Stimulated activated CD8-positive, alpha-beta memory T cell treated with anti-CD3 and anti-CD28 coated beads, Interleukin-2, amount 100 ng/mL, for 1 hour (primary cell): Measurements from ENCODE around the gene IL18RAP.

ENCODE experiments used
- DNase-seq, 2 donors: peaks; one replicate each; pipeline ENCODE4 v3.0.0-alpha.2; 2020; ENCODE audit warnings: low read depth in 2 of 2

IL18RAP gene

DNA sequence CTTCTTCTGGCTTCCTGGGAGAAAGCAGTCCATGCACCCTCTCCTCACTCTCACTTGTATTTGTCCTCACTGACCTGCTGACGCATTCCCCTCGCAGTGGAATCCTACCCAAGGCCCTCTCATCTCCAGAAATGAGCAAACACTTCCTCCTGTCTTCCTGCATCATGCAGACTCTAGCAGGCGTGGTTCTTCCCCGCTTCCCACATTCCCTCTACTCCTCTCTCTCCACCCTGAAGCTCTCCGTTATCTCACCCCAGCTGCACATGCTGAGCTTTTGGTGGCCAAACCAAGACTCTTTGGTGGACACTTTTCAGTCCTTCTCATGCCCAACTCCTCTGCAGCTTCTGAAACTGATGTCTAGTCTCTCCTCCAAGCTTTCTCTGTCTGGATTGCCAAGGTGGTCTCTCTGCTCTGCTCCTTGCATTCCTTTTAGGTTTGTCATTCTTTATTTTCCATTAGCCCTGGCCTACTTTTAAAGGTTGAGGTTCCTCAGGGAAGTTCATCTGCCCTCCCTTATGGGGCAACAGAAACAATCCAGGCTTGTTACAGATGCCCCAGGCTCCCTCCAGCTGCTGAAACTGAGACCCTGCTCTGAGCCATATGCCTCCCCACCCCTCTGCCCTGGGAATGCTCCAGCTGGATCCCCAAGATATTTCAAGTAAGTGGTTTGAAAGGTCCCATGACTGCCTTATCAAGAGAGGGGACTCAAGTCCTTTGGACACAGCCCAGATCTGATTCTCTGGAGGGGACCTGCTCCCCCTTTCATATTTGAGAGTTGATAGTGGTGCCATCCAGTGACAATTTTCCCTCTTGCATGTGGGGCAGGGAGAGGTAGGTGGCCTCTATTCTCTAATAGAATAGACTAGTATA is 835 bp upstream of the IL18RAP start:
- DNase-seq, result no peak

DNA sequence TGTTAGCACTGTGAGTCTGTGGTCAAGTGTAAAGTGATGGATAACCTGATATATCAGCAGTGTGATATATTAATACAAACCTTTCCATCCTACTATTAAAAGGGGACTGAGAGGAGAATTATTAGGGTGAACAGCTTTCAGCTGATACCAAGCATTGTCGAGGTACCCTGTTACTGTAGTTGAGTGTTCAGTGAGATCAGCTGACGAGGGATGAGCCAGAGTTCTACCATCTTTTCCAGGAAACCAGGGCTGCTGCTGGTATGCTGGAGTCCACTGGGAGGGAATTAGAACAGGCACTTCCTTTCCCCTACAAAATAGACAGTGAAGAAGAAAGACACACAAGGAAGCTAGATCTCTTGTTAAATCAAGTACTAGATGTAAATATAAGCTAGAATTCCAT is 408 bp downstream of the IL18RAP start:
- no peak for DNase-seq

DNA sequence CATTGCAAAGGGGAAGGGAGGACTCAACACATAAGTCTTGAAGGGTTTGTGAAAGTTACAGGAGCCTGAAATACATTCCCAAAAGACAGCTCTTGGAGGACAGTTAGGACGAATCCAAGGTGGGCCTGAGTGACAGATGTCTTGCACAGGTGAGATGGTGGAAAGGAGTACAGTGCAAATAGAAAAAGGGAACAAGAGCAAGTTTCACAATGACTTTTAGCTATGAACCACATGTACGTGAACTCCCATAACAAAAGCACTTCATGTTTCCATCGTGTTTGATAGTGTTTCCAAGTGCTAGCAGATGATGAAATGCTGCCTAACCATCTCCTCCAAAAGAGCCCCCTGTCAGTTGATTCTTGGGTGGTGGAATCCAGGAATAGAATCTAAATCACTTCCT is 1.8 kb downstream of the IL18RAP start:
- DNase-seq, result no peak

DNA sequence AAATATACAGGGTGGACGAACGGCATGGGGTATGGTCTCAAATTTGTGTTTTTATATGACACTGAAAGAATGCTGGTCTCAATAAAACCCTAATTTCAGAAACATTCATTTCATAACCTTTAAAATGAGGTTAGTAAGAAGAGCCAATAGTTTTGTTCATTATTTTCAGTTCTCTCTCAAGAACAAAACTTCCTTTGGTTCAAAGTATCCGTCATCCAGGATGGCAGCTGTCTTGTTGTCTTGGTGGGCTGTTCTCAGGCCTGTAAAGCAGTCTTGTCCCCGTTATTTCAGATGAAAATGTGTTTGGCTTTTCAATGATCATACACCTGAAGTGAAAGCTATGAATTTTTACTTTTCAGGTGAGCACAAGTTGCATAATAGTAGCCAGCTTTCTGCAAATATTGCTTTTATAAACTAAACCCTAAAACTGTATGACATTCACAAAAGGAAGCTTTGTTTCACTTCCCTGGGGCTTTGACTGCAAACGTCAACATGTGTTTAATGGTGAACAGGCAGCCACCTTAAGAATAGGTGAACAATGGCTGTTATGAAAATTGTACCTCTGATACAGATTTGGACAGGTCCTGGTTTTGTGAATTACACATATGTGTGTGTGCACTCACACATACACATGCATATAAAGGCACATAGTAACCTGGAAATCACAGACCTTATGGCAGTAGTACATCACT is 2.6 kb downstream of the IL18RAP start:
- DNase-seq, result no peak

DNA sequence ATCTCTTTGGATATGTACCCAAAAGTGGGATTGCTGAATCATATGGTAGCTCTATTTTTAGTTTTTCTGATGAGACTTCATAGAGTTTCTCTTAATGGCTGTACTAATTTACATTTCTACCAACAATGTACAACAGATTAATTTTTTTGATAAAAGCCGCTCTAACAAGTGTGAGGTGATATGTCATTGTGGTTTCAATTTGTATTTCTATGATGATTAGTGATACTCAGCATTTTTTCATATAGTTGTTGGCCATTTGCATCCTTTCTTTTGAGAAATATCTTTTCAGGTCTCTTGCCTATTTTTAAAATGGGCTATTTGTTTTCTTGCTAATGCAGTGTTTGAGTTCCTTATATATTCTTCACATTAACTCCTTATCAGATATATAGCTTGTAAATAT is 4.3 kb downstream of the IL18RAP start:
- DNase-seq, result no peak

DNA sequence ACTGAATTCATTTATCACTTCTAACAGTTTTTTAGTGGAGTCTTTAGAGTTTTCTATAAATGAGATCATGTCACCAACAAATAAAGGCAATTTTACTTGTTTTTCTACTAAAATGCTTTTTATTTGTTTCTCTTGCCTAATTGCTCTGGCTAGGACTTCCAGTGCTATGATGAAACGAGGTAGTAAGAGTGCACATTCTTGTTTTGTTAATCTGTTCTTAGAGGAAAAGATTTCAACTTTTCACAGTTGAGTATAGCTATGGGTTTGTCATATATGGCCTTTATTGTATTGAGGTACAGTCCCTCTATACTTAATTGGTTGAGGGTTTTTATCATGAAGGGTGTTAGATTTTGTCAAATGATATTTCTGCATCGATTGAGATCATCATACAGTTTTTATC is 5.6 kb downstream of the IL18RAP start:
- no peak for DNase-seq

DNA sequence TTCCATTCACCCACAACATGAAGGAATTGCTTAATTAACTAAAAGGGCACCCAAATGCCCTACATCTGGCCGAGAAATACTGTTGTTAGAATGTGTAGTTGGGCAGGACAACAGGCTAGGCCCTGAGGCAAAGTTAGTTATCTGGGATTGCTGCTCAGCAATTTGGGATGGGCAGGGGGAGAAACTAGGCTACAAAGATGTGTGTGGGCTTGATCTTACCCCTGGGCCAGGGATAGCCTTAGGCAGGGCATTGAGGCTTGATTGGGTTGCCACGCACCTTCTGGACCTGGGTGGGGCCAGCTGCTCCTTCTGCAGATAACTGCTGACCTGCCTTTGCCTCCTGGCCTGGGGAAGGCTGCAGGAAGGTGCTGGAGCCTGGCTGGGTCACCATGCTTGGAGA is 9.4 kb downstream of the IL18RAP start:
- DNase-seq, result no peak

DNA sequence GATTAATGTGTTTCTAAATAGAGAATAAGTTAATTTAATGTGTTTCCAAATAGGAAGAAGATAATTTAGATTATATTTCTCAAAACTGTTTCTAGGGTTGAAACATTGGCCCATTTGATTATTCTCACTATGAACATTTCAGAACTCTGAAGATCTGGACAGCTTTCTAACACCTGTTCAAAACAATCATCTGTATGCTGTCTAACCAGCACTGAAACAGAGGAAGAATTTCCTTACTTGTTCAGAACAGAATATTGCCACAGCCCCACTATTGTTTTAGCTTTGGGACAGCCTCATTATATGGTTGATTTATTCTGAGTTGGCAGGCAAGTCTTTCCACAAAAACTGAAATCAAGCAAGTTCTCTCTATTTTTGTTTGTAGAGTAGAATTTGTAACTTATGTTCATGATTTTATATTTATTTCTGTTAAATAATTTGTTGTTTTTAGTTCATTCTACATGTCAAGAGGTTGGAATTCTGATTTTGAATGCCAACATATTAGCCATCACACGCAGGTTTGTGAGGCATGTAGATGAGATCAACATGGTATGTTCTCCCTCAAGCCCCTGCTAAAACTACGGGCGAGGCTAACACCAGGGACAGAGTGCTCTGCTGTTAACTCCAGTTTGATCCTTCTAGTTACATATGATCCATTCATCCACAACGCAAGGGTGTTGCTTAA is 11.2 kb downstream of the IL18RAP start:
- no peak for DNase-seq

DNA sequence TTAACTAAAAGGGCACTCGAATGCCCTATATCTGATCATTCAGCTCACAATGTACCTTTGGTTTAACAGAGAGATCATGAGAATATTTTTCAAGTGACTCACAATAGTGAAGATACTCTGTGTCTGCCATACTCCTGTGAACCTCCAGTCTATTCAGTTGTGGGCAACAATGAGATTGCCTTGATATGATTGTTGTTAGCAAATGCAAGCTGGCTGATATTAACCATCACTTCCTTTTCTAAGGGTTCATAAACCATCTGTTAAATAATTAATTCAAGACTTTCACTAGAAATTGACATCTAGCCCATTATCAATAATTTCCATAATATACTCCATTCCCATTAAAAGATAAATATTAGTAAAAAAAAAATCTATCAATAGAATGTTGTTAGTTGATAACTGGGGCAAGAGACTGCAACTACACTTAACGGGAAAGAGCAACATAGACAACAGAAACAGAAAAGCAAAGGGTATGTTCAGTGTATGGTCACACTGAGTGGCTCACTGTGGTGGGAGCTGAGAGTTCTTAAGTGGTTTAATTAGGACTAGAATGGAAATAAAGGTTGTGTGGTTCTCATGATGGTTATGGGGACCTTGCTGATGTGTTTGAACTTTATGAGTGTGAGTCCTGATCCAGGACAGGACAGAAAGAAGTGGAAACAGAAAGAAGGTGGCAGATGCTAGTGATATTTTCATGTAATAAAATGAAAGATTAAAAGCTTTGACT is 11.9 kb downstream of the IL18RAP start:
- DNase-seq, result no peak

DNA sequence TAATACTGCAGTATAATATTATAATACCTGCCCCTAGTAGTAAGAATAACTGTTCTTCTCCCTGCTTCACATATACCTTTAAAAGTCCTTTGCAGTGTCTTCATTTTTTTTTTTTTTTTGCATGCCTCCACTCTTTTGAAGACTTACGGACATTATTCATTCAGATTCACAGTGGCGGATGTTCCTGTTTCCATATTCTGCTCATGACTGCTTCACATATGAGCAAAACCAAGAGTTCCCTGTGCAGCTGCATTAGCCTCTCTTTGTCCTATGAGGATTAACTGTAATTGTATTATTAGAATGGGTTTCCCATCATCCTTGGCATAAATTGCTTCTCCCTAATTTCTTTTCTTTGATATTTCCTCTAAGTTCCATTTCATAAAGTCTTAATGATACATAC is 12.8 kb downstream of the IL18RAP start:
- DNase-seq, result no peak

DNA sequence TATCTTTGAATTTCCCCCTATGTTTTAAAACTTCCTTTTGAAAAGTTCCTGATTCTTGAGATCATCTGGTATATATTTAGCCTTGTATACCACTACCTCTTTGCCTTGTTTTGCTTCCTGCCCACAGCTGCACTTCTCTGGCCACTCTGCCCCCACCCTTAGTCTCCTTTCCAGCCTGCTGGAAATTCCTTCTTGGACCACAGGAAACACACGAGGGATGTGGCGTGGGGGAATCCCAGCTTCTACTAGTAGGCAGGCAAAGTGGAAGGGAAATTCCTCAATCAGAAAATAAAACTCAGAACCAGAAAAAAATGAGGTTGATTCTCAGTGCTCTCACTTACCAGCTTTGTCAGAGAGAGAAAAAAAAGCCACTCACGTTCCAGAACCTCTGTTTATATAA is 13.4 kb downstream of the IL18RAP start:
- no peak for DNase-seq

DNA sequence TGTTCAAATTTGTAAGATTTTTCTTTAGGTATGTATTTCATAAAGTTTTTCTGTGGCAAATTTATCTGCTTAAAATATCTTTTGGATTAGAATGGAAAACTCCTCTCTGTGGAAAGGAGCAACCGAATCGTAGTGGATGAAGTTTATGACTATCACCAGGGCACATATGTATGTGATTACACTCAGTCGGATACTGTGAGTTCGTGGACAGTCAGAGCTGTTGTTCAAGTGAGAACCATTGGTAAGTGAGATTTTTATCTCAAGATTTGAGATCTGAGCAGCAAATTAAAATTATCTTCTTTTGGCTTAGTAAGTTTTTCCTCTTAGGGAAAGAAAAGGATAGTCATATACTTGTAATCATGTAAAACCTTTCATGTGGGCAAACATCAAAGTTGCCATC is 14.2 kb downstream of the IL18RAP start:
- no peak for DNase-seq

DNA sequence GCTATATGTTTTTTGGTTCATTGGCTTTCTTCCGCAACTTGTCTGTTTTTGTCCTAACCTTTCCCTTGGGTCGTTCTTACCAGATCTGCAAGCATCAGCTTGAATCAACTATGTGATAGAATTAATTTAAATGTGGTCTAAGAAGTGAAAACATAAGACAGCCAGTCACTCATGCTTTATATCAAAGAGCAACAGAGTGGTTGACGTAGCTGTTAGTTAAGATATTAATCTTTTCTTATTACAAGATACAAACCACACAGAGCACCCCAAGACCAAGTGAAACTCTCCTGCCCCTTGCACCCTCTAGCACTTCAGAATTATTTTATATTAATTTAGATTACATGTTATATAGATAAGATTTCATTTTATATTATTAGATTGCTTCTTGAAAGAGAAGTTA is 15.2 kb downstream of the IL18RAP start:
- no peak for DNase-seq

DNA sequence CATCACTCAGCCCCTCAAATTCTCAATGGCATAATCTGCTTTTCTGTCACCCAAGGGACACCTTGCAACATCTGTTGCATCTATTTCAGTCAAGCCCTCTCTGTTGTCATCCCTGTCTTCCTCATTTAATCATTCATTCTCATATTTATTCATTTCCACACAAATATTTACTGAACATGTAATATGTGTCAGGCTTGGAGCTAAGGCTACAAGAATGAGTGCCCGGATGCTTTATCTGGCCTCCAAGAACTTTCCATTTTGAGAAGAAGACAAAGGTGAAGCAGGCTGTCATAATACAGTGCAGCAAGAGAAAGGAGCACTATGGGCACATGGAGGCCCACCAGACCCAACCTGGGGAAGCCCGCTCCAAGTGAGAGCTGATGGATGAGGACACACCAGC is 15.6 kb downstream of the IL18RAP start:
- DNase-seq, result no peak

DNA sequence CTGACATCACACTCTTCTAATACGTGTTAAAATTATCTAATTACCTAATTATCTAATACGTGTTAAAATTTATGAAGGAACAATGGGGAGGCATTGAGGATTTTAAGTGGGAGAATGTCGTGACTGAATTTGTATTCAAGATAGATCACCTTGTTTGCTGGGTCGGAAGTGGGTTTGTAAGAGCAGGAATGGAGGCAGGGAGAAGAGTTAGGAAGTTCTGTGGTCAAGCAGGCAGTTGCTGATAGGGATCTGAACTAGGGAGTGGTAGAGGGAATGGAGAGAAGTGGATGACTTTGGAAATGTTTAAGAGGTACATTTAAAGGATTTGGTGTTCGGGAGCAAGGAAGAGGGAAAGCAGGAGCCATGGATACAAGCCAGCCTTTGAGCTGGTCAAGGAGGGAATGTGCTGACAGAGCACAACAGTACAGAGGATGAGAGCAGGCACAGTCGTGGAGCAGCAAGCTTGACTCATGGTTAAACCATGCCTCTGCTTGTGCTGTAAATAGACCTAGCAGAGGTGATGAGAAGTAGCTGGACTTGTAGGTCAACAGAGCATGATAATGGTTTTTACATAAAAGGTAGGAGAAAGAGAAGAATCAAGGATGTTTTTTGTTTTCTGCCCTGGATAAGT is 16.2 kb downstream of the IL18RAP start:
- no peak for DNase-seq

DNA sequence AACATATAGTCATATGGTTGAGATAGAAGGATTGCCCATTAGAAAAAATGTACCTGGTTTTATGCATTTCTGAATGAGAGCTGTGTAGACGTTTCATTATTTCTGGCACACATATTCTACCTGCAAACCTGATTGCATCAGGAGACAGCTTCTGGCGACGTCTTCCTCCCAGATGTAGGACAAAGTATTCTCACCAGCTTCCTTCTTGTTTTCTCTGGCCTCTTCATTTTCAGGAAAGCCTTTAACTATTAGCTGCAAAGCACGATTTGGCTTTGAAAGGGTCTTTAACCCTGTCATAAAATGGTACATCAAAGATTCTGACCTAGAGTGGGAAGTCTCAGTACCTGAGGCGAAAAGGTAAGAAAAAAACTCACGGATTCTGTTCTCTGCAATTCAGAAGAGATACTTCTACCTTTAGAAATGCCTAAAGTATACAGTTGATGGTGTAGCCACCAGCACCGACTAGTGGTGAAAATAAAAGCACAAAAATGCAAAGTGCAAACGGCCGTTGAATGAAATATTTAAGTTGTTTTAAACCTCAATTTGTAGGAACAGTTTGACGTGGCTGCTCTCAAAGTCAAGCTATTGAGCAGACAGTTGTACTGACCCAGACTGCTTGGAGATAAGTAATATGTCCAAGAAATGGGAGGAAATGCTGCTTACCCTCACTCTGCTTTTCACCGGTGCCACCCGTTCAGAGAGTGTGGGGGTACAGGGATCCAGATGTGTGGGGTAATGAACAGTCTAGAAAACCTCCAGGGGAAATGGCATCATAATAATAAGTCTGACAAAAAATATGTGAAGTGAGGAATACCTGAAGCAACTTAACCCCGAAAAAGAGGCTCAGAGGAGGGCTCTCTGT is 20.2 kb downstream of the IL18RAP start:
- DNase-seq, result no peak

DNA sequence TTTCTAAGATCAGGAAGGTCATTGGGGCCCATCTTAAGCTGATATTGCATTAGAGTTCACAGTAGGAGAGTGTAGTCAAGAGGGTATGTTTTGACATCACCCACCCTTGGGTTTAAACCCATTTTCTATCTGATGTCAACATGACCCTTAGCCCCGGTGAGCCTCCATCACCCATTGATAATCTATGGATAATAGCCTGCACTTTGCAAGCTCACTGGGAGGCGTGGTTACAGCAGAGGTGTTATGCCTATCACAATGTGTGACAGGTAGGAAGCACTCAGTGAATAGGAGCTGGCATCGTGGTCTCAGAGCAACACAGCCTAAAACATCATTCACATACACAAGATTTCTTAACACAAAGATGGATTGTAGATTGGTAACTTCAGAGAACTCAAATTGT is 21.3 kb downstream of the IL18RAP start:
- DNase-seq, result no peak

DNA sequence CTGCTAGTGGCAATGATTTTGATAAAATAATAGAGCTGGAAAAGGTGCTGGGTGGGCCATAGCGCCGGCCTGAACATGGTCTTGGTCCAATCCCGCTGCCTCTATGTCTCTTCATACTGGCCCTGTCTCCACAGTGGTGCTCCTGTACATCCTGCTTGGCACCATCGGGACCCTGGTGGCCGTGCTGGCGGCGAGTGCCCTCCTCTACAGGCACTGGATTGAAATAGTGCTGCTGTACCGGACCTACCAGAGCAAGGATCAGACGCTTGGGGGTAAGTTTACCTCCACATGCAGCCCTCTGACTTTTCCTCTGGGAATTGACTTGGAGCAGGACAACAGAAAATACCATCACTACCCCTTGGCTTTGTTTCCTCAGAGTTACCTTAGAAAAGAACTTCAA is 24.0 kb downstream of the IL18RAP start:
- DNase-seq, result no peak

DNA sequence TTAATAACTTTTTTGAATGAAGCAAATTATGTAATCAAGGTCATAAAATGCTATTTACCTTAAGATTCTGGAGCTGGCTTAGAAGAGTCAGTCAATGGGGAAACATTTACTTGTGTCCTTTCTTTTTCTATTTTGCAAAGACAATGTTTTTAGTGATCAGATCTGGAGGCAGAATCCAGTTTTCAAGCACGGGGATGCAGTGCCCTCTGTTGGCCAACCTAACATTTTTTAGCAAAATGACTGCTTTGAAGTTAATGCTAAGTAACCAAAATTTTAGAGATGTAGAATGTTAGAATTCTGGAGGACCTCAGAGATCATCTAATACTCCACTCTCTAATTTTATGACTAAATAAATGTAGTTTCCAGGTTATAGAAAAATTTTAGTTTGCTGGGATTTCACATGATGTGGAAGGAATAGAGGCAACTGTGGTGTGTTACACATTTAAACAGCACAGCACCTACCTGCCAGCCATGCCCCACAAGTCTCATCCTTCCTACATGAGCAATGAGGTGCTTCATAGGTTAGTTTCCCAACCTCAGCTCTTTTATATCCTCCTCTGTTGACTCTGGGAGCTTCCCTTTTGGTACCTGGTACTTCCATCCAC is 26.5 kb downstream of the IL18RAP start:
- DNase-seq, result peak; percentile 15 to 43

DNA sequence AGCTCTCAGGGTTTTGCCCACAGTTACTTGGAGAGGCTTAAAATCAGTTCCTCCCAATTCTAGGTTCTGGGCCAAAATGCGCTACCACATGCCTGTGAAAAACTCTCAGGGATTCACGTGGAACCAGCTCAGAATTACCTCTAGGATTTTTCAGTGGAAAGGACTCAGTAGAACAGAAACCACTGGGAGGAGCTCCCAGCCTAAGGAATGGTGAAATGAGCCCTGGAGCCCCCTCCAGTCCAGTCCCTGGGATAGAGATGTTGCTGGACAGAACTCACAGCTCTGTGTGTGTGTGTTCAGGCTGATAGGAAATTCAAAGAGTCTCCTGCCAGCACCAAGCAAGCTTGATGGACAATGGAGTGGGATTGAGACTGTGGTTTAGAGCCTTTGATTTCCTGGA is 29.0 kb downstream of the IL18RAP start:
- no peak for DNase-seq
